LHCN-M2 (cell line): ENCODE data around the gene GNL2. TPM values are rescaled to one million over a fixed set of nuclear protein-coding genes. Genes with fewer than 3 reads are reported as not detected.

Source experiments
- DNase-seq: peaks from one replicate; pipeline ENCODE4 v3.0.0-alpha.2; 2012; ENCODE audit warnings: low read depth
- total RNA-seq: library from RNA; depleted of rRNA; stranded (reverse); fragments of >200 nt; gene quantifications from 2 replicates; pipeline ENCODE4 v1.2.3, GENCODE V29; 2014; rRNA removed

GNL2 gene
- total RNA-seq, 1 experiment from 2014 or later = 65.1 TPM

- DNase-seq = no peak
These were observed 78.2 kb downstream of the GNL2 start for GRCh38 chr1:37517569-37517968.

Other genes starting within 250 kb of the GNL2 start
- gene ZC3H12A, start 121.4 kb downstream of the GNL2 start, total RNA-seq = 3.3 and 4.7 TPM in 2 replicates
- gene MEAF6, start 81.2 kb downstream of the GNL2 start, total RNA-seq = 86.2 and 90.1 TPM in 2 replicates
- 10.6 and 18.6 TPM in 2 replicates for gene SNIP1, start 41.6 kb downstream of the GNL2 start, total RNA-seq
- 13.3 and 13.9 TPM in 2 replicates for gene DNALI1, start 39.0 kb downstream of the GNL2 start, total RNA-seq
- gene RSPO1, start 39.0 kb upstream of the GNL2 start, total RNA-seq = not detected in 2 replicates
- gene CDCA8, start 96.6 kb upstream of the GNL2 start, total RNA-seq = 45.3 and 47.6 TPM in 2 replicates
- not detected in 2 replicates for gene EPHA10, start 169.2 kb upstream of the GNL2 start, total RNA-seq
- 2.5 and 2.9 TPM in 2 replicates for gene MANEAL, start 197.9 kb upstream of the GNL2 start, total RNA-seq
- gene C1orf122, start 211.9 kb upstream of the GNL2 start, total RNA-seq = 81.4 and 86.5 TPM in 2 replicates
- gene YRDC, start 212.3 kb upstream of the GNL2 start, total RNA-seq = 24.1 and 29.0 TPM in 2 replicates